ENCODE measurements around the gene ASPG.

GRCh38 chr14:104096751-104097700 is 11.5 kb downstream of the ASPG start:
- TF ChIP-seq CTCF (optimal IDR thresholded peaks at IDR 0.05 in 1 of 3, IDR thresholded peaks at IDR 0.05 in 1 of 3, conservative IDR thresholded peaks at IDR 0.05 in 1 of 3; ENCODE audit: extremely low read depth in 1 of 3, insufficient read depth in 2 of 3, low read length in 3 of 3) (peak in 2 of 3 experiments; percentile 37 to 43), EZH2 (IDR thresholded peaks at IDR 0.05; ENCODE audit: low read length) (no peak)

Data from keratinocyte (primary cell).